Limb (tissue), 2 donors: ENCODE data around the gene TLR5.
A peak's percentile ranks its signal among the peaks of the same experiment; 100 is the strongest.
"Not testable (repeated sequence)": the region's sequence is repeated elsewhere in the genome, so short reads cannot be mapped to it uniquely, and the experiment has no call there.

Experiments used
- DNase-seq, 2 donors: peaks; one replicate each; pipeline ENCODE4 v3.0.0-alpha.2; 2016; ENCODE audit errors: extremely low spot score in 2 of 2

The TLR5 gene

DNA sequence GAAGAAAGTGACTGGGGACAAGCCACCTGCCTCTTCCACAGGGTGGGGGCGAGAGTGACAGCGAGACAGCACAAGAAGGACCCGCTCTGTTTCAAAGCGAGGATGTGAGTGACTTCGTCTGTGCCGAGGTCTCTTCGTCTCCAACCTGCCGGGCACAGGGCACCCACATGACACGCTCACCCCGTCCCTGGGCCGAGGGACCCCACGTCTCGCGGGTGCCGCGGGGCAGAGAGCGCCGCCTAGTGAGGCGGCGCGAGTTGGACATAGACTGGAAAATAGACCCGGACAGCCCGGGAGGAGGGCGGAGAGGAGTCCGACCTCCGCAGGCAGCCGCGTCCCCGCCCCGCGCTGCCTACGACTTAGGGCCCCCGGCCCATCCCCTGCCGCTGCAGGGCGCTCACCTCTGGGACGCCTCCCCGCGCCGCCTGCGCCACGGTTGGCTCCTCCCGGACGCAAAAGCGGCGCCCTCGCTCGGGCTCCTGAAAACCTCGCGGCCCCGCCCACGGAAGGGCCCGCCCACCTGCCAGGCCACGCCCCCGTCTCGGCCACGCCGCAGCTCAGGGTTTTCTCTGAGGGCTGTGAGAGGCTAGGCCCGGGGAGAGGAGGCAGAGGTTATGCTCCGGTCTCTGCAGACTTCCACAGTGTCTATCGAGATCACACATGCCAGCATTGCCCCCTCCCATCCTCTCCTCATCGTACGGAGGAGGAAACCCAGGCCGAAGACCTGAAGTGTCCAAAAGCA, at the start of gene TLR5:
TLR5 (minus strand) TSS at position 454 of the 742 bp plus-strand sequence. CDS start 30,217 bp downstream, outside the sequence.
- peak; percentile 73 to 88 for DNase-seq

GRCh38 chr1:223189903-223190724, 47.1 kb upstream of the TLR5 start:
- no peak for DNase-seq

- no peak for DNase-seq
Observed at GRCh38 chr1:223189525-223189902, 46.5 kb upstream of the TLR5 start.

DNA sequence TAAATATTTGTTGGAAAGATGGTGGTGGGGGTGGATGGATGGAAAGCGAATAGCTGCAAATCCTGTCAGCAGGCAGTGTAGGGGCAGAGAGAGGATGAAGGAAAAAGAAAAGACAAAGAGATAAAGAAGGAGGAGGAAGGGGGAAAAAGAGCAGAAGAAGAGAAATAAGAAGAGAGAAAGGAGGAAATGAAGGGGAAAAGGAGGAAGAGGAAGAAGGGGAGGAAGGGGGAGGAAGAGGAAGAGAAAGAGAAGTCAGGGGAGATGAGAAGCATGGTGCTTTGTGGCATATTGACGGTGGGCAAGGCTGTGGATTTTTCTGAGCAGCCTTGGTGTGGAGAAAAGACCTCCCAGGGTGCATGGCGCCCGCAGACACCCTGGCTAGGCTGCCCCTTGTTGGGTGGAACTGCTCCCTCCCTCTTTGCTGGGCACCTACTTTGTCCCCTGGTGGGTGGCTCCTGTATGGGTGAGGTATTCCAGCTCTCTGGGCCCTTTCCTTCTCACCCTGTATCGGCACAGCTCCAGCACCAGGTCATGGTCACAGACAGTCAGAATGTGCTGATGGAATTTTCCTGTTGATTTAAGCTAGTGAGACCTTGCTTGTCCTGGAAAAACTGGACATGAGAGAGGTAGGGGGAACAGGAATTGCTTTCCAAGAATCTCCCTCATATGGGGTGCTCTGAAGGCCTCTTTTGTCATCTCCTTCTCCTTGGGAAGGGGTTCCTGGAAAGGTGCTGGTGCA, 45.7 kb upstream of the TLR5 start:
- no peak for DNase-seq

DNA sequence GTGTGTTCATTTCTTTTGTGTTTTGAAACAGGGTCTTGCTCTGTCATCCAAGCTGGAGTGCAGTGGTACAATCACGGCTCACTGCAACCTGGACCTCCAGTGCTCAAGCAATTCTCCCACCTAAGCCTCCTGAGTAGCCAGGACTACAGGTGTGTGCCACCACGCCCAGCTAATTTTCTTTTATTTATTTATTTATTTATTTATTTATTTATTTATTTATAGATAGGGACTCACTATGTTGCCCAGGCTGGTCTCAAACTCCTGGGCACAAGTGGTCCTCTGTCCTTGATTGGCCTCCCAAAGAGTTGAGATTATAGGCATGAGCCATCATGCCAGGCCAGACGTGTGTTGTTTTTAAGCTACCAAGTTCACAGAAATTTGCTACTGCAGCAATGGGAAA, 43.8 kb upstream of the TLR5 start:
- no peak for DNase-seq

- no peak for DNase-seq
Observed at GRCh38 chr1:223183268-223183862, 40.3 kb upstream of the TLR5 start.

GRCh38 chr1:223180731-223181321, 37.8 kb upstream of the TLR5 start:
- DNase-seq, result no peak

- DNase-seq, result no peak
Observed at GRCh38 chr1:223179786-223180185, 36.7 kb upstream of the TLR5 start.

- DNase-seq, result no peak
Observed at GRCh38 chr1:223179280-223179679, 36.2 kb upstream of the TLR5 start.

- no peak for DNase-seq
Observed at GRCh38 chr1:223177681-223178080, 34.6 kb upstream of the TLR5 start.

GRCh38 chr1:223176437-223176836, 33.4 kb upstream of the TLR5 start:
- DNase-seq, result no peak

DNA sequence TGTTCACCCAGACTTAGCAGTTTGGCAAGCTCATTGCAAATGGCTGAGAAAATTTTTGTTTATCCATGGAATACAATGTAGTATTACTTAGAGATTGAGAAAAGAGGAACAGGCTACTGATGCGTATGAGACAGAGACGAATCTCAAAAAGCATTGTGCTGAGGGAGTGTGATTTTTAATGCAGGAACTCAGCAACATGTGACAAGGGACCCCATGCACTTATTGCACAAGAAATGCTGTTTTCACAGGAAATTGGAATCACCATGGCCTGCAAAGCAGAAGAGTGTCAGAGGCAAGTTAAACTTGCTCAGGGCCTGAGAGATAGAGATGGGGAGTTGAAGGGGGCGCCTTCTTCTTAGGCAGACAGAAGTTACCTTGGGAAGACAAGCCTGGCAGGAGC, 32.6 kb upstream of the TLR5 start:
- no peak for DNase-seq

DNA sequence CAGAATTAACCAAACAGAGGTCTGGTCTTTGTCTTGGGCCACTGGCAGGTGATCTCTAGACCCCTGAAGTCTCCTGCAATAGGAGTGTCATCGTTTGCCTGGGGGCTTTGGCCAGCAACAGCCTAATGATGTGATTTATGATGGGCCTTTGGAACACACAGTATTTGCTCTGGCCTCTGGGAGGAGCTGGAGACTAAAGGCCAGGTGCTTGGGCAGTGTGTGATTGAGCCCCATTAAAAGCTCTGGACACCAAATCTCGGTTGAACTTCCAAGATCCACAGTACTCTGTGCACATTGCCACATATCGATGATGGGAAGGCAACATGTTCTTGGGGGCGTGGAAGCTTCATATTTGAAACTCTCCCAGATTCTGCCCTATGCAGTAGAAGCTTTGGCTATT, 32.0 kb upstream of the TLR5 start:
- DNase-seq, result no peak

DNA sequence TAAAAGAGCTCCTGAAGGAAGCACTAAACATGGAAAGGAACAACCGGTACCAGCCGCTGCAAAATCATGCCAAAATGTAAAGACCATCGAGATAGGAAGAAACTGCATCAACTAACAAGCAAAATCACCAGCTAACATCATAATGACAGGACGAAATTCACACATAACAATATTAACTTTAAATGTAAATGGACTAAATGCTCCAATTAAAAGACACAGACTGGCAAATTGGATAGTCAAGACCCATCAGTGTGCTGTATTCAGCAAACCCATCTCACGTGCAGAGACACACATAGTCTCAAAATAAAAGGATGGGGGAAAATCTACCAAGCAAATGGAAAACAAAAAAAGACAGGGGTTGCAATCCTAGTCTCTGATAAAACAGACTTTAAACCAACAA, 26.4 kb upstream of the TLR5 start:
- not testable (repeated sequence) for DNase-seq

- no peak for DNase-seq
Observed at GRCh38 chr1:223161321-223161720, 18.3 kb upstream of the TLR5 start.

GRCh38 chr1:223156343-223156742, 13.3 kb upstream of the TLR5 start:
- DNase-seq, result no peak

GRCh38 chr1:223155153-223155552, 12.1 kb upstream of the TLR5 start:
- no peak for DNase-seq

- DNase-seq, result no peak
Observed at GRCh38 chr1:223153177-223154119, 10.4 kb upstream of the TLR5 start.

- DNase-seq, result no peak
Observed at GRCh38 chr1:223152399-223152798, 9.4 kb upstream of the TLR5 start.

- DNase-seq, result no peak
Observed at GRCh38 chr1:223150443-223150842, 7.4 kb upstream of the TLR5 start.
